ENCODE measurements around the gene CDH11. TPM values are rescaled to one million over a fixed set of nuclear protein-coding genes. Genes with fewer than 3 reads are reported as not detected.

The CDH11 gene
- total RNA-seq, 1 experiment from 2014 or later: 113 TPM

DNA sequence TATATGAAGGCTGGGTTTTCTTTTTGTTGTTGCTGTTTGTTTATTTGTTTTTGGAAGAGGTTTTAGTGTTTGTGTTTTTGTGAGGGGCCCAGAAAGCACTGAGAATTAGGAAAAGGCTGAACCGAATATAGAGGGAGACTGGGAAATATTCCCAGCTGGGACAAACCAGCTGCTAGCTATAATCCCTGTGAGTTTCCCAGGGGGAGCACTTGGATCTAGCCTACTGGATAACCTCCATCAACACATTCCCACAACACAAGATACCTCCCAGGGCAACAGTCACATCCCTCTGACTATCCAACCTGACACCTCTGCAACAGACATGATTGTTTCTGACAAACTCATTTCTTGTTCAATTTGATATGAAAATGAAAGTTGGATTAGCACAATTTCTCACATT, 16.7 kb downstream of the CDH11 start:
- H3K36me3 ChIP-seq: peaks cover 3% of the 10 kb centered on the region; the same call in 1 of the 2 replicates
- no peaks in the 10 kb centered on the region for H3K9me3 ChIP-seq (replicated peaks)
- H3K4me3 ChIP-seq: no peak overlapping the region
- H3K27ac ChIP-seq: no peak overlapping the region
- H3K4me1 ChIP-seq (replicated peaks): no peaks in the 10 kb centered on the region; the same call in 1 of the 2 replicates
- no peaks in the 10 kb centered on the region for H3K27me3 ChIP-seq (replicated peaks)
- no peak for DNase-seq (ENCODE audit: low read depth in 1 of 2, low spot score in 2 of 2)

DNA sequence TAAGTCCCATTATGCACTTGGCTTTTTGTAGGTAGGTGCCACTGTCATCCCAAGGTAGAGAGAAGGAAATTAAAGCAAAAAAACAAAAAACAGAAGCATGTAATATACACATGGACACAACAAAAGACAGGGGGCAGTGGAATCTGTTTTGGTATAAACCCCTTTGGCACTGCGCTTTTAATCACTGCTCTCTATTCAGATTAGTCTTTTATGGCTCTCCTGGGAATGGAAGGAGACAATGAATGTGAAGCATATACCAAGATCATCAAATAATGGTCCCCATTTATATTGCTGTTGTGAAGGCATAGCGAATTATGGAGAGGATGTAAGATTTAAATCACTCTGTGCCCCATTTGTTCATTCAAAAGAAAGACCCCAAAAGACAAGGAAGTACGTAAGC, 17.4 kb downstream of the CDH11 start:
- Histone ChIP-seq H3K4me1 (replicated peaks) (no peaks in the 10 kb centered on the region), H3K36me3 (peaks cover 3% of the 10 kb centered on the region; the same call in 1 of the 2 replicates), H3K27ac (no peak overlapping the region), H3K9me3 (replicated peaks) (no peaks in the 10 kb centered on the region), H3K4me3 (no peak overlapping the region), H3K27me3 (replicated peaks) (no peaks in the 10 kb centered on the region)
- no peak for DNase-seq (ENCODE audit: low read depth in 1 of 2, low spot score in 2 of 2)

DNA sequence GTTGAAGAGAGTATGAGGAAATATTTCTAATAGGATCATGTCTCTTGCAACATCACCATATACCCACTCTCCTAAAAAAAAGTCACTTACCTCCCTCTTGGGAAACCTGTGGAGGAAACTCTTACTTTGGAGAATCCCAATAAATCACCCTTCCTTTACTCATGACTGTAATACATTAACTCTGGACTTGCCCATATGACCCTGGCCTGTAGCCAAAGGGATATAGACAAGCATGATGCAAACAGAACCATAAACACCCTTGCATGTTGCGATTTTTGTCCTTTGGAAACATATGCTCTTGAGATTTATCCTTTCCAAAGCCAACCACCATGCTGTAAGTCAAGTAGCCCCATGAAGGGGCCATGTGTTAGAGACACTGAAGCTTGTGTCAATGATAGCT, 19.5 kb downstream of the CDH11 start:
- no peaks in the 10 kb centered on the region for H3K9me3 ChIP-seq (replicated peaks)
- peaks cover 4% of the 10 kb centered on the region; the same call in 1 of the 2 replicates for H3K4me1 ChIP-seq (replicated peaks)
- no peaks in the 10 kb centered on the region for H3K27me3 ChIP-seq (replicated peaks)
- no peak for DNase-seq (ENCODE audit: low read depth in 1 of 2, low spot score in 2 of 2)
- no peak overlapping the region for H3K4me3 ChIP-seq
- H3K27ac ChIP-seq: no peak overlapping the region
- peaks cover 3% of the 10 kb centered on the region; the same call in 1 of the 2 replicates for H3K36me3 ChIP-seq

DNA sequence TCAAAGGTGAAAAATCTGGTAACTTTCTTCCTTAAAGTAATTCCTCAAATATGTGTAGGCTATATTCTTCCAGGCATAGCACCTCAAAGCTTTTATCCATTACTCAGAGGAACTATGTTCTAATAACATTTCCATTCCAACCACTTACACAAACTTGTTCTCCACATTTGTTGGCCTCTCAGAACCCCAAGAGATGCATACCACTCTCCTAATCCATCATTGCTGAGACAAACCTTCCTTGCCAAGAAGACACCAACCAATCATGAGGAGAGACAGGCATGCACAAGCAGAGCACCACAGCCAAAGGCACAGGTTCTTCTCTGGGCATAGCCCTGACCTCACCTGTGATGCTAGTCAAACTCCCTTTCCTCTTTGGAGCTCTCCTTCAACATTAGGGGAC, 20.9 kb downstream of the CDH11 start:
- Histone ChIP-seq H3K4me1 (replicated peaks) (peaks cover 4% of the 10 kb centered on the region; the same call in 1 of the 2 replicates), H3K4me3 (no peak overlapping the region), H3K27me3 (replicated peaks) (no peaks in the 10 kb centered on the region), H3K9me3 (replicated peaks) (no peaks in the 10 kb centered on the region), H3K36me3 (peaks cover 3% of the 10 kb centered on the region; the same call in 1 of the 2 replicates), H3K27ac (no peak overlapping the region)
- no peak for DNase-seq (ENCODE audit: low read depth in 1 of 2, low spot score in 2 of 2)

DNA sequence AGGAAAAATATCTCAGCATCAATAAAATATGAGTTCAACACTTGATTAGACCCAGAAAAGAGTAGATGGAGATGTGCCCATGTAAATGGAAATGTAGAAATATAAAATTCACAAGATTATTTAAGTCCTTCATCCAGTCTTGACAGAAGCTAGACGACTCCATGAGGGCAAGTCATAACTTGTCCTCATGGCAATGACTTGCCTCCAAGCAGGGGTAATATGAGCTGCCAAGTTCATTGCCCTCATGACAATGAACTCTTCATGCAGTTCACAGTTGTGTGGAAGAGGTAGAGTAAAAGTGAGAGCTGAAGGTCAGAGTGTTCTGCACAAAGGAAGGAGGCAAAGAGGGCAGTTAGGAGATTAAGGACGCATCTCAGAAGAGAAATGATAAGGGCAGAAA, 22.3 kb downstream of the CDH11 start:
- DNase-seq (ENCODE audit: low read depth in 1 of 2, low spot score in 2 of 2): no peak
- H3K27ac ChIP-seq: no peak overlapping the region
- peaks cover 3% of the 10 kb centered on the region; the same call in 1 of the 2 replicates for H3K36me3 ChIP-seq

DNA sequence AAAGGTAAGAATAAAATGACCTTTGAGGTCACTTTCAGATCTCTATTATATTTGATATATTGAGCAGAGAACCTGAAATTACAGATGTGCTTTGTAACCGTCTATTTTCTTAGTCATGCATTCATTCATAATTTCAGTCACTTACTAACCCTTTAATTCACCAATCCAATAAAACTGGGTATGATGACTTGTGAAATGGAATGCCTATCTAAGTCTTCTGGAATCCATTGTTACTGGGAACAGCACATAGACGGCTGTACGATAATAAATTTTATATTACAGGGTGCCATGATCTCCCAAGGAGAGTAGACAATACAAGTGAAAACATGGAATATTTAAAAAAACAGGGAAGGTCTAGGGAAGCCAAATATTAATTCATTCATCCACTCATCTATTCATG, 22.9 kb downstream of the CDH11 start:
- no peak for DNase-seq (ENCODE audit: low read depth in 1 of 2, low spot score in 2 of 2)
- no peaks in the 10 kb centered on the region for H3K27me3 ChIP-seq (replicated peaks)
- H3K4me3 ChIP-seq: no peak overlapping the region
- no peaks in the 10 kb centered on the region for H3K9me3 ChIP-seq (replicated peaks)
- peaks cover 4% of the 10 kb centered on the region; the same call in 1 of the 2 replicates for H3K4me1 ChIP-seq (replicated peaks)
- no peak overlapping the region for H3K27ac ChIP-seq
- peaks cover 3% of the 10 kb centered on the region; the same call in 1 of the 2 replicates for H3K36me3 ChIP-seq

More for the DNA sequence above, 22.3 kb downstream of the CDH11 start:
- Histone ChIP-seq H3K9me3 (replicated peaks) (no peaks in the 10 kb centered on the region), H3K27me3 (replicated peaks) (no peaks in the 10 kb centered on the region), H3K4me1 (replicated peaks) (peaks cover 4% of the 10 kb centered on the region; the same call in 1 of the 2 replicates), H3K4me3 (no peak overlapping the region)

DNA sequence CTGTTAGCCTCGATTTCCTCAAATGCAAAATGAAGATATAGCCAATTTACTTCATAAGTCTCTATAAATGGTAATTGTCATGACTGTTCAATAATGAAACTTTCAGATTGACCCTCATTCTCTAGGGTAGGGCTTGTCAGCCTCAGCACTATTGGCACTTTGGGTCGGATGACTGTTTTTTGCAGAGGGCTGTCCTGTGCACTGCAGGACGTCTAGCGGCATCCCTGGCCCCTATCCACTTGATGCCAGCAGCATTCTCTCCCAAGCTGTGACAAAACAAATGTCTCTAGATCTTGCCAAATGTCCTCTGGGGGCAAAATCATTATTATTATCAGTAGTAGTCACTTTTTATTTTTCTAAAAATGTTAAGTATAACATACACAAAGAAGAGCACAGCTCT, 24.6 kb downstream of the CDH11 start:
- DNase-seq (ENCODE audit: low read depth in 1 of 2, low spot score in 2 of 2): no peak
- Histone ChIP-seq H3K4me1 (replicated peaks) (peaks cover 4% of the 10 kb centered on the region; the same call in 1 of the 2 replicates), H3K36me3 (peaks cover 2% of the 10 kb centered on the region; the same call in 1 of the 2 replicates), H3K4me3 (no peak overlapping the region), H3K27ac (no peak overlapping the region), H3K9me3 (replicated peaks) (no peaks in the 10 kb centered on the region), H3K27me3 (replicated peaks) (no peaks in the 10 kb centered on the region)

DNA sequence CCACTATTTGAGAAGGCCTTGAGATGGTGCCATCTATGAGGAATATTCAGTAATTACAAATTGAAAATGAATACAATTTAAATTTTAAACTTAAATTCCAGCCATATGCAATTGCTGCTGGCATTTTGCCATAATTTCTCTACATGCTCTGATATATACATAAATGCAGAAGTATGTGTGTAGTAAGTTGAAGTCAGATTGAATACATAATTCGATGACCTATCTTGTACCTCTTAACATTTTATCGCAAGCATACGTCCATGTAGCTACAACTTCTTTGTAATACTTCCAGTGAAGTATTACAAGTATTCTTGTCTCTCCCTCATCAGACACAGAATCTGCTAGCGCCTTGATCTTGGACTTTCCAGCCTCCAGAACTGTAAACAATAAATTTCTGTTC, 26.0 kb downstream of the CDH11 start:
- H3K36me3 ChIP-seq: no peaks in the 10 kb centered on the region
- no peak for DNase-seq (ENCODE audit: low read depth in 1 of 2, low spot score in 2 of 2)
- no peak overlapping the region for H3K27ac ChIP-seq
- H3K4me1 ChIP-seq (replicated peaks): peaks cover 4% of the 10 kb centered on the region; the same call in 1 of the 2 replicates
- no peak overlapping the region for H3K4me3 ChIP-seq
- H3K27me3 ChIP-seq (replicated peaks): no peaks in the 10 kb centered on the region
- no peaks in the 10 kb centered on the region for H3K9me3 ChIP-seq (replicated peaks)

DNA sequence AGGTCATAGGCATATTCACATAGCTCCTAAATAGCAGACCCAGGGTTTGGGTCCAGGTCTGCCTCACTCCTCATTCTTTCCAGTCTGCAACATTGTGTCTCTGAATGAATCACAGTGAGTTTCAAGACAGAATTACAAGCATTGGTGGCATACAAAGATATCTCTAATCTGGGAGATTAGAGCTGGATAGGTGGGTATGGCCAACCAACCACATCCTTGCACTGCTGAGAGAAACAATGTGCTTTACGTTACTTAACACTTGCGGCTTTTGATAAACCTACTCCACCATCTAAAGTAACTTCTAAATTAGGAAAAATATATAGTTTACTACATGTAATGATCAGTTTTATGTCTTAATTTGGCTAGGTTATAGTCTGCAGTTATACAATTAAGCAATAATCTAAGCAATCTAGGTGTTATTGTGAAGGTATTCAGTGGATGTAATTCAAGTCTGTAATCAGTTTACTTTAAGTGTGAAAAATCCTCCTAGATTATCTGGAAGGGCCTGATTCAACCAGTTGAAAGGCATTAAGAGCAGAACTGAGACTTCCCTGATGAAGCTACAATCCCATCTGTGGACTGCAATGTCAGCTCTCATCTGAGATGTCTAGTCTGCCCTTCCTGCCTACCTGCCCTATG, 26.7 kb downstream of the CDH11 start:
- Histone ChIP-seq H3K4me3 (no peak overlapping the region), H3K4me1 (replicated peaks) (peaks cover 4% of the 10 kb centered on the region; the same call in 1 of the 2 replicates), H3K27me3 (replicated peaks) (no peaks in the 10 kb centered on the region), H3K36me3 (no peaks in the 10 kb centered on the region), H3K9me3 (replicated peaks) (no peaks in the 10 kb centered on the region), H3K27ac (no peak overlapping the region)
- no peak for DNase-seq (ENCODE audit: low read depth in 1 of 2, low spot score in 2 of 2)

DNA sequence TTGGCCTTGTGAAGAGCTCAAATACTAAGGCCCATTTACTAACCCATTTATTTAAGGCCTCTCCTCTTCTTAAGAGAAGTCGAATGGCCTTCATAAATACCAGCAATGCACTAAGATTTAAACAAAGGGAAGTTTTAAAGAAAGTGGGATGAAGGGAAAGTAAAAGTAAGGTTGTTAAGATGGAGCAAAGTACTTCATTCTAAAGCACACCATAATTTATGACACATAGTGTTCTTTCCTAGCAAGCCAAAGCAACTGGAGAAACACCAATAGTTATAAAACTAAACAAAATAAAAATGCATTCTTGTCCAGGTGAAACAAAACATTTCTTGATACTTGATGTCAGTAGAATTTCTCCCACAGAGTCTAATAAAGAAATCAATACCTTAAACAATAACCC, 27.9 kb downstream of the CDH11 start:
- H3K9me3 ChIP-seq (replicated peaks): no peaks in the 10 kb centered on the region
- H3K27ac ChIP-seq: no peak overlapping the region
- no peak overlapping the region for H3K4me3 ChIP-seq
- no peak for DNase-seq (ENCODE audit: low read depth in 1 of 2, low spot score in 2 of 2)
- no peaks in the 10 kb centered on the region for H3K36me3 ChIP-seq
- H3K27me3 ChIP-seq (replicated peaks): no peaks in the 10 kb centered on the region
- peaks cover 2% of the 10 kb centered on the region; the same call in 1 of the 2 replicates for H3K4me1 ChIP-seq (replicated peaks)

DNA sequence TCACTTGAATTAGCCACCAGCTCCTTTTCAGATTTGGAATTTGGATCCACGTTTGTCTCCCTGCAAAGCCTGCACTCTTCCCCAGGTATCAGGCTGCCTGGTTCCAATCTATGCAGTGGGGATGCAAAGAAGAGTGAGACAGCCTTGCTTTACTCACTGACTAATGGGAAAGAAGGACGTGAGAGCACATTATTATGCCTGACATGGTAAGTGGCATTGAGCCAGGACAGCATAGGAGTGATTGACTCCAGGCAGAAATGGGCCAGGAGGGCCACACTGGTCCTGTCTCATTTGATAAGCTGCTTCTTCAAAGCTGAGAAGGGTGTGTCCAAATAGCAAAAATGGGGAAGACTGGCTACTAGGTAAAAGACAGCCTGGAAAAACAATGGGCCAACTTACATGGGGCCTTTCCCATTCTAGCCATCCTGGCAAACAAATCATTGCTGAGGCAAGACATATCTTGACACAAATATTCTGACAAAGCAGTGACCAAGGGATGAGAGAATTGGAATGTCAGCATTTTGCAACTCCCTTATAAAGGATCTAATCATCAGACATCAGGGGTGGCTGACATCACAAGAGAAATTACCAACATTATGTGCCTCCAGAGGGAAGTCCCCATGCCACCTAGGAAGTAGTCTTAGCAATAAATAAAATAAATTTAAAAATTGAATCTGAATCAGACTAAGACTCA, 38.6 kb downstream of the CDH11 start:
- Histone ChIP-seq H3K4me1 (replicated peaks) (no peaks in the 10 kb centered on the region), H3K27me3 (replicated peaks) (no peaks in the 10 kb centered on the region), H3K9me3 (replicated peaks) (no peaks in the 10 kb centered on the region), H3K27ac (no peak overlapping the region), H3K4me3 (no peak overlapping the region), H3K36me3 (no peaks in the 10 kb centered on the region)
- no peak for DNase-seq (ENCODE audit: low read depth in 1 of 2, low spot score in 2 of 2)

DNA sequence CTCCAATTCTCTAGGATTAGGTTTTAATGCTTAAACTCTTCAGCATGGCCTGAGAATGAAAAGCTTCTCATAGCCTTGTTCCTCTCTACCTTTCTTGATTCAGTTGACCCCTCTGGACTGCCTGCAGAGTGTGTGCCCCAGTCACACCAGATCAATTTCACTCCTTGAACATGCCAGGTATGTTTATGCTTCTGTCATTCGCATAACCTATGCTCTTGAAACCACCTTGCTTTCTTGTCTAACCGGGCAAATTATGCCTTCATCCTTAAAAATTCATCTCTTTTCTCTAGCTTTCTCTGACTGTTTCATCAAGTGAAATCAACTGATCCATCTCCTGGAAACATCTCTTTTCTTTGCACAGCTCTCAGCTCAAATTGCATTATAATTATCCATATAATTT, 42.3 kb downstream of the CDH11 start:
- Histone ChIP-seq H3K9me3 (replicated peaks) (no peaks in the 10 kb centered on the region), H3K4me1 (replicated peaks) (no peaks in the 10 kb centered on the region), H3K4me3 (no peak overlapping the region), H3K36me3 (no peaks in the 10 kb centered on the region), H3K27me3 (replicated peaks) (no peaks in the 10 kb centered on the region), H3K27ac (no peak overlapping the region)
- DNase-seq (ENCODE audit: low read depth in 1 of 2, low spot score in 2 of 2): no peak

DNA sequence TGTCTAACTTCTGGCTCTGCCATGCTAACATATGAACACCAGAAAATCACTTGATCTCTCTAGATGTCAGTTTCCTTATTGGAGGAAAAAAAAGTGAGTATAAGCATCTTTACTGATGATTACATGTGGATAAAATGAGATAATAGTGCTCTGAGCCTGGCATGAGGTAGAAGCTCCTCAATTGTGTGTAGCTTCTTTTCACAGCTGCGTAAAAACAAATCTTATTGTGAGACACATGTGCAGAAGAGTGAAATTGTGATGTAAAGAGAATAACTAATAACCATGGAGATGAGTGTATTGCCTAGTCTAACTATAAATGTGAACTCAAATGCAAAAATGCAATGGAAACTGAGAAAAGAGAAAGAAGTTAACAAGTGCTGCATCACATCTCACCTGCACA, 44.7 kb downstream of the CDH11 start:
- H3K4me3 ChIP-seq: no peak overlapping the region
- no peaks in the 10 kb centered on the region for H3K36me3 ChIP-seq
- H3K4me1 ChIP-seq (replicated peaks): peaks cover 2% of the 10 kb centered on the region
- DNase-seq (ENCODE audit: low read depth in 1 of 2, low spot score in 2 of 2): no peak
- no peaks in the 10 kb centered on the region for H3K9me3 ChIP-seq (replicated peaks)
- no peak overlapping the region for H3K27ac ChIP-seq
- H3K27me3 ChIP-seq (replicated peaks): no peaks in the 10 kb centered on the region

DNA sequence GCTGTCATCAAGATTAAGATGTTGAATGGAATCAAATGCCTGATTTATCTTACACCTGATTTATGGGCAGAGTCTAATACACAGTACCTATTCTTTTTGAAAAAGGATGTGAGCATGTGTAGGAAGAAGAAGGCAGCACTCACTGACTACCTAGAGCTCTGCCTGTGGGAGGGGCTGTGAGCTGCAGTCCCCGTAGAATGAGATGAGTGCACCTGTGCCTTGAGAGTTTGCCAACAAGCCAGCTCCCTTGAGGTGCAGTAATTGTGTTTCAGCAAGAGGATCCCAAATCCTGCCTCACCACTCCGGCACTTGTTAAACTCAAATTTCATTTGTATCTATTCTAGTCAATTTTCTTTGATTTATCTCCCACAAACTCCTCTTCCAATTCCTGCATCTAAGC, 46.0 kb downstream of the CDH11 start:
- Histone ChIP-seq H3K27me3 (replicated peaks) (no peaks in the 10 kb centered on the region), H3K4me3 (no peak overlapping the region), H3K4me1 (replicated peaks) (peaks cover 15% of the 10 kb centered on the region), H3K27ac (no peak overlapping the region), H3K36me3 (no peaks in the 10 kb centered on the region), H3K9me3 (replicated peaks) (no peaks in the 10 kb centered on the region)
- DNase-seq (ENCODE audit: low read depth in 1 of 2, low spot score in 2 of 2): no peak
